ENCODE data around the gene PODXL2.
A peak's percentile ranks its signal among the peaks of the same experiment; 100 is the strongest.

Gene PODXL2

GRCh38 chr3:127693336-127693843 is 64.4 kb downstream of the PODXL2 start:
- TF ChIP-seq POLR2A (IDR thresholded peaks at IDR 0.05; ENCODE audit: extremely low read depth, insufficient read length) = no peak
- no peak for TF ChIP-seq MYC (IDR thresholded peaks at IDR 0.05; ENCODE audit: low read depth, low read length)
- TF ChIP-seq, protein P1, sequence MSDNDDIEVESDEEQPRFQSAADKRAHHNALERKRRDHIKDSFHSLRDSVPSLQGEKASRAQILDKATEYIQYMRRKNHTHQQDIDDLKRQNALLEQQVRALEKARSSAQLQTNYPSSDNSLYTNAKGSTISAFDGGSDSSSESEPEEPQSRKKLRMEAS (IDR thresholded peaks at IDR 0.05; ENCODE audit: low read depth, low read length) = no peak
- TF ChIP-seq, protein P2, sequence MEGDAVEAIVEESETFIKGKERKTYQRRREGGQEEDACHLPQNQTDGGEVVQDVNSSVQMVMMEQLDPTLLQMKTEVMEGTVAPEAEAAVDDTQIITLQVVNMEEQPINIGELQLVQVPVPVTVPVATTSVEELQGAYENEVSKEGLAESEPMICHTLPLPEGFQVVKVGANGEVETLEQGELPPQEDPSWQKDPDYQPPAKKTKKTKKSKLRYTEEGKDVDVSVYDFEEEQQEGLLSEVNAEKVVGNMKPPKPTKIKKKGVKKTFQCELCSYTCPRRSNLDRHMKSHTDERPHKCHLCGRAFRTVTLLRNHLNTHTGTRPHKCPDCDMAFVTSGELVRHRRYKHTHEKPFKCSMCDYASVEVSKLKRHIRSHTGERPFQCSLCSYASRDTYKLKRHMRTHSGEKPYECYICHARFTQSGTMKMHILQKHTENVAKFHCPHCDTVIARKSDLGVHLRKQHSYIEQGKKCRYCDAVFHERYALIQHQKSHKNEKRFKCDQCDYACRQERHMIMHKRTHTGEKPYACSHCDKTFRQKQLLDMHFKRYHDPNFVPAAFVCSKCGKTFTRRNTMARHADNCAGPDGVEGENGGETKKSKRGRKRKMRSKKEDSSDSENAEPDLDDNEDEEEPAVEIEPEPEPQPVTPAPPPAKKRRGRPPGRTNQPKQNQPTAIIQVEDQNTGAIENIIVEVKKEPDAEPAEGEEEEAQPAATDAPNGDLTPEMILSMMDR (IDR thresholded peaks at IDR 0.05; ENCODE audit: low read depth, low read length) = no peak
- H3K4me3 ChIP-seq (ENCODE audit: low read depth, low read length) = no peak overlapping the region
- DNase-seq (ENCODE audit: low read depth) = no peak

DNA sequence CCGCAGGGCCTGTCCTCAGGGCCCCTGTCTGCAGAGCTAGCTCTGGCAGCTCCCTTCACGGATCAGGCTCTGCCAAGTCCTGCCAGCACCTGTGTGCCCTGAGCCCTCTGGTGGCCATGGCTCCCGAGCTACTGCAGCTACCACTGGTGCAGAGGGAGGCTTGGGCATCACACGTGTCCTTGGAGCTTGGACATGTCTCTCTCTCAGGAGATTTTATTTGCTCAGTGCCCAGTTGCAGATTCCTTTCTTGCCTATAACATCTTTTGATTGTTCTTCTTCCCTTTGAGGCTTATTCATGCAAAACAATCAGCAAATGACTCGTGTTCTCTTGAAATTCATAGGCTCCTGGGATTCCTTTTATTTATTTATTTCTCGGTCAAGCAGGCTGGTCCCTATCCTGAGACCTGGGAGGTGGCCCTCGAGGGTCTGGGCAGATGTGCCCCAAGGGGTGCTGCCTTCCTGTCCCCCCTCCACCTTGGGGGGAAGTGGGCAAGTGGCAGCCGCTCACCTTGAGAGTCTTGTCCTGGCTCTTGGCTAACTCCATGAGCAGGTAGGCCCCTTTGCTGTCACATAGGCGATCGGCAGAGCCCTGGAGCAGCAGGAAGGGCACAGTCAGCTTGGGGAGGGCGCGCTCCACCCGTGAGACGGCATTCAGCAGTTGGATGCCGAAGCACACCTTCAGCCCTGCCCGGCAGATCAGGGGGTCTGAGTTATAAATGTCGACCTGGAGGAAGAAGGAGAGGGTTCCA is 65.7 kb downstream of the PODXL2 start:
- H3K4me3 ChIP-seq (ENCODE audit: low read depth, low read length) = no peak overlapping the region
- DNase-seq (ENCODE audit: low read depth) = peak; percentile 65
- no peak for TF ChIP-seq POLR2A (IDR thresholded peaks at IDR 0.05; ENCODE audit: extremely low read depth, insufficient read length)
- TF ChIP-seq, protein P2 (IDR thresholded peaks at IDR 0.05; ENCODE audit: low read depth, low read length) = peak; percentile 44
- TF ChIP-seq, protein P1 (IDR thresholded peaks at IDR 0.05; ENCODE audit: low read depth, low read length) = 0 out of 2 replicates have a peak, but pooled peaks have one; percentile 15

DNA sequence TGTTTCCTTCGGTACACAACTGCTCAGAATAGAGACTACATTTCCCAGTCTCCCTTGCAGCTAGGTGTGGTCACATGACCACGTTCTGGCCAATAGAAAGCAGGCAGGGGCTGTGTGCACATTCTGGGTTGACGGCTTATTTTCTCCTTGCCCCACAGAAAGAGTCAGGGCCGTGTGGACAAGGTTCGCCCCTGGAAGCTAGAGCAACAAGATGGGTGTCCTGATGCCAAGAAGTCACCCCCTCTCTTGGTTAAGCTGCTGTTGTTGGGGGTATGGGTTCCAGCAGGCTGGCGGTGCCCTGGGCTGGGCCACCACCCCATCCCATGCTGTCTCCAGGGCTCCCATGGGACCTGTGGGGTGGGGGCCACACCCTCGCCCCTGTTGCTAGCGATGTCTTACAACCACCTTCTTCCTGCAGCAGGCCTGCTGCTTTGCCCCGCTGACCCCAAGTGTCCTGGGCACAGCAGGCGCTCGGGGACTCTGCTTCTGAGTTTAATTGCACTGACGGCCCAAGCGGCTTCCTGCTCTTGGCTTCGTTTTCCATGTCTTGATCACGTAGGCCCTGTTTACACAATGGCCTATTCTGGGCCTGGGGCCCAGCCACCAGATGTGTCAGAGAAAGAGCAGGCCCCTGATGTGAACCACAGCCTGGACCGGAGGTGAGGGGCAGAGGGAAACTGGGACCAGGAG is 68.7 kb downstream of the PODXL2 start:
- peak; percentile 66 for DNase-seq (ENCODE audit: low read depth)
- H3K4me3 ChIP-seq (ENCODE audit: low read depth, low read length) = no peak overlapping the region

GRCh38 chr3:127698286-127698685 is 69.3 kb downstream of the PODXL2 start:
- H3K4me3 ChIP-seq (ENCODE audit: low read depth, low read length) = no peak overlapping the region
- no peak for DNase-seq (ENCODE audit: low read depth)
- TF ChIP-seq, protein P1 (IDR thresholded peaks at IDR 0.05; ENCODE audit: low read depth, low read length) = no peak
- no peak for TF ChIP-seq MYC (IDR thresholded peaks at IDR 0.05; ENCODE audit: low read depth, low read length)
- no peak for TF ChIP-seq POLR2A (IDR thresholded peaks at IDR 0.05; ENCODE audit: extremely low read depth, insufficient read length)
- TF ChIP-seq, protein P2 (IDR thresholded peaks at IDR 0.05; ENCODE audit: low read depth, low read length) = no peak

More for the DNA sequence above, 68.7 kb downstream of the PODXL2 start:
- TF ChIP-seq, protein P1 (IDR thresholded peaks at IDR 0.05; ENCODE audit: low read depth, low read length) = peak; percentile 64
- TF ChIP-seq MYC (IDR thresholded peaks at IDR 0.05; ENCODE audit: low read depth, low read length) = no peak
- TF ChIP-seq, protein P2 (IDR thresholded peaks at IDR 0.05; ENCODE audit: low read depth, low read length) = no peak

DNA sequence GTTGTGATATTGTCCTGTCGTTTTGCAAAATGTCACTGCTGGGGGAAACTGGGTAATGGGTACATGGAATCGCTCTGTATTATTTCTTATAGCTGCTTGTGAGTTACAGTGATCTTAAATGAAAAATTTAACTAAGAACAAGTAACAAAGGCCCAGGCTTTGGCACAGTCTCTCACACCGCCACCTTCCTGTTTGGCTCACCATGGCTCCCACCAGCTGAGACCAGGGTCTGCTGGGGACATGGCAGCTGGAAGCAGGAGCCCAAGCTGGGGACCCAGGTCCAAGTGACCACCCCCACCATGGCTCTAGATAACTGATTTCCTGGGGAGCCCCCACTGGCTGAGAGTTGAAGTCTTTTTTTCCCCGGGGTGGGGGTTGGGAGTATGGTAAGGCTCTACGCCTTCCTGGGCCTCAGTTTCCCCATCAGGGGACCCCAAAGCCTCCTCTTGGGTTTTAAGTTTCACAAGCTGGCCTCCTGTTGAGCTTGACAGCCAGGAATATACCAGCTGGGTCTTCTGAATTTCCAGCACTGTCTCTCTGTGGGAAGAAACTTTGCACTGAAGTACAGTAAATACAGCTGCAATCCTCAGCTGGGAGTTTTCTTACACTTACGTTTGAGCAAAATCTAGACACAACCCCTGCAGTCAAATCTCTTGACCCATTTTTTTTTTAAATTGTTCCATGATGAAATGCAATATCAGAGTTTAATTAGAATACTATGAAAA is 69.9 kb downstream of the PODXL2 start:
- H3K4me3 ChIP-seq (ENCODE audit: low read depth, low read length) = no peak overlapping the region
- TF ChIP-seq, protein P1 (IDR thresholded peaks at IDR 0.05; ENCODE audit: low read depth, low read length) = no peak
- TF ChIP-seq, protein P2 (IDR thresholded peaks at IDR 0.05; ENCODE audit: low read depth, low read length) = no peak
- TF ChIP-seq POLR2A (IDR thresholded peaks at IDR 0.05; ENCODE audit: extremely low read depth, insufficient read length) (no peak), MYC (IDR thresholded peaks at IDR 0.05; ENCODE audit: low read depth, low read length) (no peak)
- DNase-seq (ENCODE audit: low read depth) = no peak
